ENCODE data around the gene MDM1.

MDM1 gene

GRCh38 chr12:68319988-68320623 is 12.1 kb downstream of the MDM1 start:
- no peak for DNase-seq

- DNase-seq, result peak; percentile 73
Observed at GRCh38 chr12:68317047-68317667, 15.0 kb downstream of the MDM1 start.

DNA sequence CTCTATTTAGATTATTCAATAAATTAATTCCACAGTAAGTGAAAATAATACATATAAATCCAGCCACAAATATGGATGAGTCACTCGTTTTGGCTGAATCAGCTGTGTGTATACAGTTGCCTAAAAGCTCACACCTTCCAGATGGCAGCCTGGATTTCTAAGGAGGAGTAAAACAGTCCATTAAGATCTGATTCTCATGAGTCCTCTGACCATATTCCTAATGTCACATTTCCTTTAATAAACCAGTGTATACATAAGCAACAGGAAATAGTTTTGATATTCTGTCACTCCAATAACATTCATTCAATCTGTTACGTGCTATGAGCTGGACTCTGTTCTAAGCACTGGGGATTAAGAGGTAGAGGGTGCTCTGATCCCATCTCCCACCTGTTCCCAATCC is 21.8 kb downstream of the MDM1 start:
- DNase-seq, result no peak

GRCh38 chr12:68306564-68306963 is 25.6 kb downstream of the MDM1 start:
- DNase-seq, result no peak

GRCh38 chr12:68305278-68305677 is 26.9 kb downstream of the MDM1 start:
- DNase-seq, result no peak

- DNase-seq, result no peak
Observed at GRCh38 chr12:68304626-68305025, 27.5 kb downstream of the MDM1 start.

DNA sequence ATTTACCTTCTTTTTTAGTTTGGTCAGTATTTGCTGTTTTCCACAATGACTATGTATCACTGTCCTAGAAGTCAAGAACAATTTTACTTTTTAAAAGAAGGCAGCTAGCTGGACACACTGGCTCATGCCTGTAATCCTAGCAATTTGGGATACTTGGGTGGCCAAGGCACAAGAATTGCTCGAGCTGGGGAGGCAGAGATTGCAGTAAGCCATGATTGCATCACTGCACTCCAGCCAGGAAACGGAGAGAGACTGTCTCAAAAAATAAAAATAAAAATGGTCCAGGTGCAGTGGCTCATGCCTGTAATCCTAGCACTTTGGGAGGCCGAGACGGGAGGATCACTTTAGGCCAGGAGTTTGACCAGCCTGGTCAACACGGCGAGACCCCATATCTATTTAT is 28.3 kb downstream of the MDM1 start:
- no peak for DNase-seq

- DNase-seq, result no peak
Observed at GRCh38 chr12:68297929-68298328, 34.2 kb downstream of the MDM1 start.

DNA sequence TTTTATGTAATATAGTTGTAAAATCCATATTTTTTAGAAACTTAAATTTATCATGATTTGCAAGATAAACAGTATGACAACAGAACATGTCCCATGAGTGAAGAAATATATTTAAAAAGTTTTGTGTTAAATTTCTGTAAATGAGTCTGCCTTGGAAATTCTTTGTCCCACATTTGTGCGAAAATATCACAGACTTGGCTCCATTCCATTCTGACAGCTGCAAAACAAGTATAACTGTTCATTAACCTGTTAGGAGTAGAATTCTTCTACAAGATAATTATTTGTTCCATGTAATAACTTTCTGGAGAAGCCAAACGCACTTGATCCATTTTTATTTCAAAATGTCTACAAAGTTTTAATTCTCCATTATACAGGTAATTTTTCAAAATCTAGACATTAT is 37.9 kb downstream of the MDM1 start:
- no peak for DNase-seq

DNA sequence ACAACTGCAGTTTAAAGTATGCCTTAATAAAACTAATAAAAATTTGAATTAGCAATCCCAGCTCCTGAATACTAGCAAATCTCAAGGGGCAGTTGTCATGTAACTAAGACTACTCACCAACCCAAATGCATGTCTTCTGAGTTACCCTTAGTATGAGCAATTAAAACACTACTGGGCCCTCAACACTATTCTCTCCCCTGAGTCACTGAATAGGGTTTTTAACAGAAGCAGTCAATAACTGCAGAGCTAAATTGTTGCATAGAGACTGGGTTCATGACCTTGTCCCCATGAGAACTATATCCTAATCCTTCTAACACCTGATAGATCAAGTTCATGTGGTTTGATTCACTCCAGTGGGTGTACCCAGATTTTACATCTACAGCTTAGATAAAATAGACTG is 38.8 kb downstream of the MDM1 start:
- DNase-seq, result no peak

DNA sequence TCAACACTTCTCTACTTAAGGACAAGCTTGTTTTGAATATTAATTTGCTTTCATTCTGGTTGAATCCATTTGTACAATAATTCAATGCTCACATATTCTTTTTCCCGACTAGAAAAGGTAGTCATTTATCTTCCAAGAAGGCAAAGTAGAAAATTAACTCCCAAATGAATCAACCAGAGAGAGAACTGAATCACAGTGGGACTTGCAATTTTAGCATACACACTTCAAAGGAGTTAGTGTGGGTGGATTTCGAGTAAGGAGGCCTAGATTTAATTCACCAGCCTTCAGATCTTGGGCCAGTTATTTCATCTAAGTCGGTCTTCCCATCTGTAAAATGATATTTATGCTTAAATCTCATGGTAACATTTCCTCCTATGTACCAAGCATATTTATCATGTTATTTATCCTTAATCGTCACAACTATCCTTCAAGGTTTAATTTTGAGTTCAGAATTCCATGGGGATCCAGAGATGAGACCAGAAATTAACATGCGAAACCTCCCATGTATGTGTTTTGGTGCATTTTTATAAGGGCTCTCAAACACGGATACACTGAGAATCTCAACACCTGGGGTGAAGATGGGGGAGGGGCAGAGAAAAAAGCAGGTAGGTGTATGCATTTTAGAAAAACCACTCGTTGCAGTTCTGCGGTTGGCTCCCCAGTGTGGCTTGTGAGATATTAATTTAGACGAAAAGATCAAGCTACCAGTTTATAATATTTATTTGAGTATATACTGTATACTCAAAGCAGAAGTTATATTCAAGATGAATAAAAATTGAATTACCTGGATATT is 39.8 kb downstream of the MDM1 start:
- DNase-seq, result no peak

DNA sequence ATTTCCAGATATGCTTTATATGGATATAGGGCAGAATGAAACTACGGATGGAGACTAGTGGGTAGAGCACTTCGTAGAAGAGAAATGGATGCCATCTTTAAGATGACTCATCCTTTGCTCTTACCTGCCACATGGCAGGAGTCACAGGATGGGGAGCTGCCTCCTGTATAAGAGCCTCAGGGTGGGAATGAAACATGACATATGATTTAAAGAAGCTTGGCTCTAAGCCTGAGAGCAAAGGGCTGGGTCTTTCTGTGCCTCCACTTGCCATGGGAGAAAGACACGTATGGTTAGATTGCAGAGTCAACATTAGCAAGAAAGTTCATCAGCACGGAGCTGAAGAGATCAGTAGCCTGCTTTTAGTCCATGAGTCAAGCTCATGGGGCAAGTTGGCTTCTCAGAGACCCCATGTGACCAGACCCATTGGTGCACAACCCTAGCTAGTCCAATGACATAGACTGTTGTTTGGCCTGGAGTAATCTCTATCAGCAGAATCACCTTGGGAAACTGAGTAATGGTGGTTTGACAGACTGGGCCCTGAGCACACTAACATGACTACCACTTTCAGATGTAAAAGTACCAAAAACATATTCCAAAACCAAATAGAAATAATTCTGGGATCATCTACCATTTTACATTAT is 40.6 kb downstream of the MDM1 start:
- no peak for DNase-seq

DNA sequence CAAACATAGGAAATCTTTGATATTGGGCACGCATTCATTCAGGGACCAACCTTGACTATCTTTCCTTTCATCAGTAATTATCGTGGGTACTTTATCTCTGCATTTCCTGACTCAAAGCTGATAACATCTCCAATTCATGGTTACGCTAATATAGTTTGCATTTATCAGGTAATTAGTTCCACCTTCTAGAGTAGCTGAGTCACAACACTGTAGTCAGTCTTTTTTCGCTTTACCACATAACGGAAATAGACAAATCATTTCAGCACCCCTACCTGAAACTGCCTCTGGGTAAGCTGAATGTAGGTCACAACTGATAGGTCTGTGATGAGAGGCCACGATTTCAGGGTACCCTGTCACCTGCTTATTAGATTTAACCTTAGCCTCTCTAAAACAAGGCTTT is 42.0 kb downstream of the MDM1 start:
- no peak for DNase-seq

GRCh38 chr12:68287106-68287505 is 45.1 kb downstream of the MDM1 start:
- DNase-seq, result no peak

GRCh38 chr12:68286396-68286795 is 45.8 kb downstream of the MDM1 start:
- no peak for DNase-seq

DNA sequence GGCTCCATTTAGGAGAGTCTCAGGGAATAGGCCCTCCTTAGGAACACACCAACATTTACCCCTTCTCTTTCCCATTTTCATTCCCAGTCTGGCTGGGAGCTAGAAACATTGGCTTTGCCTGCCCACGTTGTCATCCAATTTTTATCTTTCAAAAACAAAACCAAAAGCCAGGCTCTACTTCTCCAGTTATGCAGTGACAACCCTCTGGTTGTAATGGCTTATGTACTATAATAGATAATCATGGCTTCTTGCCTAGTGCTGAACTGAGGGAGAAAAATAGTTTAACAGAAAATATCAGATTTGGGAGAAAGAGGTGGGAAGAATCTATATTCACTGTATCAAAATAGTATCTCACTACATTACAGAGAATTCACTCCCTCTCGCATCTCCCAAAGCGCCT is 46.6 kb downstream of the MDM1 start:
- no peak for DNase-seq

DNA sequence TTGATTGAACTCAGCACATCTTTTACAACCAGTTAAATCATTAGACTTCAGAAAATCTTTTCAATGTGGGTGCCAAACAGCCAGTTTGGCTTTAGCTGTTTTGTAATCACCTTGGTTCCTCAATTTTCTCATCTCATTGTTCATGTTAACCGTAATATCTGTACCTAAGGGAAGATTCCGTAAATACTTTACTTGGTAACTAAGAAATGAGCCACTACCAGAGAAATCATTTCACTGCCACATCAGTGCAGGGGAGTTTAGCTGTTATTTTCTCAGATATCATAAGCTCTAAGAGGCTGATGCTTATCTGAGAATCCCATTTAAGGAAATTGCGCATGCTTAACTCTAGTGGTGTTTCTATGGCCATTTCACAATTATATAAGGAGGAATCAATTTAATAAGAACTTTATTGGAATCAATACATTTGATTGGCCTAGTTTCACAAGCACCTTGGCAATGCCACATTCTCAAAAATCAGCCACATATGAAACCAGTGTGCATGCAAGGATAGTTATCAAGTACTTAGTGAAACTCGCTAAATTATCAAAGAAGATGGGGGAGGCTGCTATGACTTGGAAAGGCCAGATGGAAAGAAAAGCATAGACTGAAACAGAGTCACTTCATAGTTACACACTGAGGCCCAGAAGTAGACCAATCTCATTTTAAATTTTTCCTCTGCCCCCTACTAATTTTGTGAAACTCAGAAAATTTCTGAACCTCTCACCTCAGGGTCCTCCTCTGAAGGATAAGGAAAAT is 50.7 kb downstream of the MDM1 start:
- no peak for DNase-seq

DNA sequence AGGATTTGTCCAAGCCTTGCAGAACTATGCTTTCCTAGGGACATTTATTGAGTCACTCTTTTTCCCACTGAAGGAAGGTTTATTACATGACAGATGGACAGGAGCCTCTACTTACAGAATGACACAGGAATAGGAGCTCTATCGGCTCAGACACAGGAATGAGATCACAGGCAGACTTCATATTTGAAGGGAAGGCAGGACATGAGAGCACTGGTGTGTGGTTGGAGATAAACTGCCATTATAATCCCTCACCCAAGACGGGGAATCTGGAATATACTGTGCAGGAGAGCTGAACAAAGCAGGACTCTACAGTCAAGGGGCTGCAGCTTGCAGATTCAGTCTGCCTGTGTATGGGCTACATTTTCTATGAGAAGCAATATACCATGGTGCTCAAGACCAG is 51.9 kb downstream of the MDM1 start:
- DNase-seq, result no peak

GRCh38 chr12:68279227-68280054 is 52.7 kb downstream of the MDM1 start:
- DNase-seq, result peak; percentile 87

- DNase-seq, result no peak
Observed at GRCh38 chr12:68276402-68276930, 55.7 kb downstream of the MDM1 start.

- DNase-seq, result no peak
Observed at GRCh38 chr12:68272732-68273131, 59.4 kb downstream of the MDM1 start.

DNA sequence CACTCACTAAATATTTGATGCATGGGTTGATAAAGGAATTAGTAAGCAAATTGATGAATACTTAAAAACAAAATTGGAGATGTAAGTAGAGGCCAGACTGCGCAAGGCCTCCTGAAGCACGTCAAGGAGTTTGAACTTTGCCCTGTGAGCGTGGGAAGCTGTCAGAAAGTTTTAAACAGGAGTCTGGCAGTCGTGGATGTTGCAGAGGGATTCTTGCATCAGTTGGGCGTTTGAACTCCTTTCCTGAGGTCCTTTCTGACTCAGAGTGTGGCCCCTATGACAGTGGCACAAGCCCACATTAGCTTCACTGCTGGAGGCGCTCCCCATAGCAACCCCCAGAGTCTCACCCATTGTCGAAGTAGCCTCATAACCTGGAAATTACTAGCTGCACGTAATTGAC is 60.8 kb downstream of the MDM1 start:
- no peak for DNase-seq
